ENCODE data around the gene PAIP2. TPM values are rescaled to one million over a fixed set of nuclear protein-coding genes. Genes with fewer than 3 reads are reported as not detected.
"Not testable (repeated sequence)": the region's sequence is repeated elsewhere in the genome, so short reads cannot be mapped to it uniquely, and the experiment has no call there.

PAIP2 gene
- total RNA-seq, 6 experiments from 2014 or later: 34.5 to 55.8 (median 41.4) TPM

GRCh38 chr5:139304391-139305324, 37.0 kb upstream of the PAIP2 start:
- Histone ChIP-seq H3K4me3 (no peak overlapping the region), H3K4me1 (peaks cover 3 to 42% (median 16%) of the 10 kb centered on the region in 4 donors), H3K9me3 (no peaks in the 10 kb centered on the region), H3K36me3 (no peaks in the 10 kb centered on the region), H3K27ac (no peak overlapping the region), H3K27me3 (no peaks in the 10 kb centered on the region)
- DNase-seq (no peak), ATAC-seq (no peak)
- intact Hi-C loops (cut with DNase I): no loop called here
- WGBS (ENCODE audit: insufficient coverage, low coverage, low lambda C conversion rate, missing lambda C conversion rate): 29% methylated on average over 3 of the region's 3 CpGs
- TF ChIP-seq, protein P1, sequence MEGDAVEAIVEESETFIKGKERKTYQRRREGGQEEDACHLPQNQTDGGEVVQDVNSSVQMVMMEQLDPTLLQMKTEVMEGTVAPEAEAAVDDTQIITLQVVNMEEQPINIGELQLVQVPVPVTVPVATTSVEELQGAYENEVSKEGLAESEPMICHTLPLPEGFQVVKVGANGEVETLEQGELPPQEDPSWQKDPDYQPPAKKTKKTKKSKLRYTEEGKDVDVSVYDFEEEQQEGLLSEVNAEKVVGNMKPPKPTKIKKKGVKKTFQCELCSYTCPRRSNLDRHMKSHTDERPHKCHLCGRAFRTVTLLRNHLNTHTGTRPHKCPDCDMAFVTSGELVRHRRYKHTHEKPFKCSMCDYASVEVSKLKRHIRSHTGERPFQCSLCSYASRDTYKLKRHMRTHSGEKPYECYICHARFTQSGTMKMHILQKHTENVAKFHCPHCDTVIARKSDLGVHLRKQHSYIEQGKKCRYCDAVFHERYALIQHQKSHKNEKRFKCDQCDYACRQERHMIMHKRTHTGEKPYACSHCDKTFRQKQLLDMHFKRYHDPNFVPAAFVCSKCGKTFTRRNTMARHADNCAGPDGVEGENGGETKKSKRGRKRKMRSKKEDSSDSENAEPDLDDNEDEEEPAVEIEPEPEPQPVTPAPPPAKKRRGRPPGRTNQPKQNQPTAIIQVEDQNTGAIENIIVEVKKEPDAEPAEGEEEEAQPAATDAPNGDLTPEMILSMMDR (IDR thresholded peaks at IDR 0.05): no peak
- no peak for TF ChIP-seq POLR2A (IDR thresholded peaks at IDR 0.05)

DNA sequence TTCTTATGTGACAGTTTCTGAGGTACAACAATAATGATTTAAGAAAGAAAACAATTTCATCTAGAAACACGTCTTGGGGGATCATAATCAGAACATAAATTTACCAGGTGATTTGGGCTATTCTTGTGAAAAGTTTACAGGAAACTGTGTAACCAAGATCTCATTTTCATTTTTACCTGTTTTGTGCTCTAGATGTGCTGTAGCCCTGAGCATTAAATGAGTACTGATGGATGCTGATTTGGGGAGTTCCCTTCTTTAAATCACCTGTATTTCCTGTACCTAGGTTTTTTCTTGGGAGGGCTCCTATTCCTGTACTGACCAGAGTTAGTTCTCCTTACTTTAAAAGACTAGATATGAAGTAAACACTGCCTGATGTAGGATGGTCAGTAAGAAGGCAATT, 35.5 kb upstream of the PAIP2 start:
- H3K4me1 ChIP-seq: peaks cover 3 to 42% (median 18%) of the 10 kb centered on the region in 4 donors
- no peaks in the 10 kb centered on the region for H3K9me3 ChIP-seq
- intact Hi-C loops (cut with DNase I): no loop called here
- no peak for DNase-seq
- H3K27me3 ChIP-seq: no peaks in the 10 kb centered on the region
- no peaks in the 10 kb centered on the region for H3K36me3 ChIP-seq
- no peak for ATAC-seq
- no peak for TF ChIP-seq POLR2A (IDR thresholded peaks at IDR 0.05)
- TF ChIP-seq, protein P1 (IDR thresholded peaks at IDR 0.05): no peak
- 21% methylated on average over 1 of the region's 1 CpG for WGBS (ENCODE audit: insufficient coverage, low coverage, low lambda C conversion rate, missing lambda C conversion rate)
- H3K4me3 ChIP-seq: no peak overlapping the region
- H3K27ac ChIP-seq: no peak overlapping the region

GRCh38 chr5:139306628-139307379, 34.9 kb upstream of the PAIP2 start:
- Histone ChIP-seq H3K27ac (no peak overlapping the region), H3K9me3 (no peaks in the 10 kb centered on the region), H3K27me3 (no peaks in the 10 kb centered on the region), H3K4me3 (no peak overlapping the region), H3K4me1 (peaks cover 3 to 42% (median 18%) of the 10 kb centered on the region in 4 donors), H3K36me3 (no peaks in the 10 kb centered on the region)
- ATAC-seq (no peak), DNase-seq (no peak)
- intact Hi-C loops (cut with DNase I): no loop called here
- TF ChIP-seq POLR2A (IDR thresholded peaks at IDR 0.05): no peak
- TF ChIP-seq, protein P1 (IDR thresholded peaks at IDR 0.05): no peak
- 59% methylated on average over 3 of the region's 3 CpGs for WGBS (ENCODE audit: insufficient coverage, low coverage, low lambda C conversion rate, missing lambda C conversion rate)

- intact Hi-C loops (cut with DNase I): no loop called here
- peaks cover 3 to 33% (median 16%) of the 10 kb centered on the region in 4 donors for H3K4me1 ChIP-seq
- TF ChIP-seq, protein P1 (IDR thresholded peaks at IDR 0.05): no peak
- TF ChIP-seq POLR2A (IDR thresholded peaks at IDR 0.05): no peak
- no peaks in the 10 kb centered on the region for H3K27me3 ChIP-seq
- H3K36me3 ChIP-seq: no peaks in the 10 kb centered on the region
- H3K9me3 ChIP-seq: no peaks in the 10 kb centered on the region
- ATAC-seq (no peak), DNase-seq (no peak)
- no peak overlapping the region for H3K4me3 ChIP-seq
- H3K27ac ChIP-seq: no peak overlapping the region
Measured at GRCh38 chr5:139308797-139309196, 32.9 kb upstream of the PAIP2 start.

- DNase-seq; H3K27ac ChIP-seq; H3K9me3 ChIP-seq; intact Hi-C loops (cut with DNase I); H3K4me3 ChIP-seq; ATAC-seq; H3K36me3 ChIP-seq; H3K27me3 ChIP-seq: not testable (repeated sequence)
- WGBS (ENCODE audit: insufficient coverage, low coverage, low lambda C conversion rate, missing lambda C conversion rate): 73% methylated on average over 9 of the region's 9 CpGs
- peaks cover 0 to 14% (median 8%) of the 10 kb centered on the region in 4 donors for H3K4me1 ChIP-seq
Measured at GRCh38 chr5:139310715-139311186, 30.9 kb upstream of the PAIP2 start.
